GM21529 (cell line): ENCODE measurements around the gene ARSD.
A peak's percentile ranks its signal among the peaks of the same experiment; 100 is the strongest.
"Not testable (repeated sequence)": the region's sequence is repeated elsewhere in the genome, so short reads cannot be mapped to it uniquely, and the experiment has no call there.

ENCODE experiments used
- ATAC-seq: cut with Tn5 transposase; IDR thresholded peaks from one replicate; pipeline ENCODE4 v1.9.1; 2021; ENCODE audit not compliant: unreplicated experiment

ARSD gene, protein sequence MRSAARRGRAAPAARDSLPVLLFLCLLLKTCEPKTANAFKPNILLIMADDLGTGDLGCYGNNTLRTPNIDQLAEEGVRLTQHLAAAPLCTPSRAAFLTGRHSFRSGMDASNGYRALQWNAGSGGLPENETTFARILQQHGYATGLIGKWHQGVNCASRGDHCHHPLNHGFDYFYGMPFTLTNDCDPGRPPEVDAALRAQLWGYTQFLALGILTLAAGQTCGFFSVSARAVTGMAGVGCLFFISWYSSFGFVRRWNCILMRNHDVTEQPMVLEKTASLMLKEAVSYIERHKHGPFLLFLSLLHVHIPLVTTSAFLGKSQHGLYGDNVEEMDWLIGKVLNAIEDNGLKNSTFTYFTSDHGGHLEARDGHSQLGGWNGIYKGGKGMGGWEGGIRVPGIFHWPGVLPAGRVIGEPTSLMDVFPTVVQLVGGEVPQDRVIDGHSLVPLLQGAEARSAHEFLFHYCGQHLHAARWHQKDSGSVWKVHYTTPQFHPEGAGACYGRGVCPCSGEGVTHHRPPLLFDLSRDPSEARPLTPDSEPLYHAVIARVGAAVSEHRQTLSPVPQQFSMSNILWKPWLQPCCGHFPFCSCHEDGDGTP

DNA sequence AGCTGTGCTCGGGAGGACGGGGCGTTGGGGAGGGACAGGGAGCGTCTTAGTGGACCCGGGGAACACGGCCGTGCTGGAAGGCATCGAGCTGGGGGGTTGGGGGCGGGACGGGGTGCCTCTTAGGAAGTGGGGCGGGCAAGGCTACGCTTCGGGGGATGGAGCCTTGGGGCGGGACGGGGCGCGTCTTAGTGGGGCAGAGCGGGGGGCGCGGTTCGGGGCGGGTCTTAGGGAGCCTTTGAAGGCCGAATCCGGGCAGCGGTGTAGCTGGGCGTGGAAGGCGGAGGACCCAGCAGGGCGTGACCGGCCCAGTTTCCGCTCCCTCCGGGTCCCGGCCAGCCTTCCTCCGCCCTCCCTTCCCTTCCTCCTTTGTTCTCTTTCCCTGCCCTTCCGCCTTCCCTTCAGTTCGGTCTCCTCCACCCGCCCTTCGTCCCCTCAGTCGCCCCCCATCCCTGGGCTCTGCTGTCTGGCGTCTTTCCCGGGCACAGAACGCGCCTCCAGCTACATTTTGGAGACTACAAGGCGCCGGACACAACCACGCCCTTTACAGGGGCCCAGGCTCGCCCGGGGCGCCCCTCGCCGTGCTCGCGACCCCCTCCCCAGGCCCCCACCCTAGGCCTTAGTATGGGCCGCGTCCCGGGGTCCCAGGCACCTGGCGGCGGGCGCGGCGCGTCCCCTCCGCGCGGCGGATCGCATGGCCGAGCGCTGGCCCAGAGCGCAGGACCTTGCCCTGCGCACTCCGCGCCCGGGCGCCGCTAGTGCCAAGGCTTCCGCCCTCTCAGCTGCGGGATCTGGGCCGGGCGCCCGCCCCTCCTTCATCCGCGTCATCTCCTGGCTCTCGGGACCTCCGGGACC is at the start of gene ARSD:
Gene ARSD, minus strand, starts transcription at position 757 of the 852 bp plus-strand sequence. Its CDS starts 64 bp downstream, at position 693.
- peak; percentile 84 for ATAC-seq

GRCh38 chrX:2978639-2979038 is 49.5 kb upstream of the ARSD start:
- ATAC-seq: not testable (repeated sequence)

GRCh38 chrX:2974961-2975360 is 45.8 kb upstream of the ARSD start:
- no peak for ATAC-seq

GRCh38 chrX:2972391-2972790 is 43.3 kb upstream of the ARSD start:
- no peak for ATAC-seq

GRCh38 chrX:2969021-2969420 is 39.9 kb upstream of the ARSD start:
- no peak for ATAC-seq

GRCh38 chrX:2967998-2968909 is 39.1 kb upstream of the ARSD start:
- ATAC-seq: no peak

- ATAC-seq: no peak
Measured at GRCh38 chrX:2967584-2967983, 38.4 kb upstream of the ARSD start.

- no peak for ATAC-seq
Measured at GRCh38 chrX:2967012-2967411, 37.9 kb upstream of the ARSD start.

DNA sequence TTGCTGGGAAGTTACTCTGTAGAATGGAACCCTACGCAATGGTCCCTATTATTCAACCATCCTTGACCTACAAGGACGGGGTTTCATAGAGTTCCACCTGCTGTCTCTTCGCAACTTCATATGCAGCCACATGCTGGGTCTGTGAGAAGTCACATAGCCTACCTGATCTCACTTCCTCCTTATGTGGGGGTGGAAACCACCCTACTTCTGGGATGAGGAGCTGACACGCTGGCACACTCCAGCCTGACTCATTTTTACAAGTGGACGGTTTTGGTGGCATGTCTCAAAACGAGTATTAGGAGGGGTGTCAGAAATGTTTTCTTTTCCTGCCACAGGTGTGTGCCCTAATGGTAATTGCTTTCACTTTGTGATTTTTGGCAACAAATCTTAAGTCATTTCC is 36.8 kb upstream of the ARSD start:
- ATAC-seq: no peak

GRCh38 chrX:2963992-2964794 is 35.1 kb upstream of the ARSD start:
- not testable (repeated sequence) for ATAC-seq

- not testable (repeated sequence) for ATAC-seq
Measured at GRCh38 chrX:2963449-2963848, 34.3 kb upstream of the ARSD start.

- ATAC-seq: no peak
Measured at GRCh38 chrX:2962381-2962780, 33.2 kb upstream of the ARSD start.

DNA sequence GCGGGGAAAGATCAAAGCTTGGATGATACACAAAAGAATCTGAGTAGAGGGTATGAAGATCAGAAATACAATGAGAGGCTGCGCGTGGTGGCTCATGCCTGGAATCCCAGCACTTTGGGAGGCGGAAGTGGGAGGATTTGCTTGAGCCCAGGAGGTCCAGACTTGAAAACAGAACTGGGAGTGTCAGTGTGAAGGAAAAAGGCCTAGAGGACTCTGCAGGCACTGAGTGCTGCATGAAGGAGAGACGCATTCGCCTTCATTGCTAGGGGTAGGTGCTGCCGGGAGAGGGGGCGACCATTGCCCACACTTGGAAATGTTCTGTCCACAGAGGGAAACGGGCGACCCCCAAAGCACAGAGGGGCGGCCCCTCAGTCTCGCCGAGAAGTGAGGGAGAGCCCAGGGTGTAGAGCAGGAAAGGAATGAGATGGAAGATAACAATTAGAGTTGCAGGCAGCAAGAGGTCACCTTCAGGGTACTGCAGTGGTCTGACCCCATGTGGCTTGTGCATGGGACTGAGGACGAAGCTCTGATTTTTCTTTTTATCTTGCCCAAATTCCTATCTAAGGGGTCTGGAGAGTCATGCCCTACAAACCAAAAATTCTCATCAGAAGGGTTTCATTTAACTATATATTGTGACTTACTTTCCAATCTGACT is 31.8 kb upstream of the ARSD start:
- ATAC-seq: no peak

DNA sequence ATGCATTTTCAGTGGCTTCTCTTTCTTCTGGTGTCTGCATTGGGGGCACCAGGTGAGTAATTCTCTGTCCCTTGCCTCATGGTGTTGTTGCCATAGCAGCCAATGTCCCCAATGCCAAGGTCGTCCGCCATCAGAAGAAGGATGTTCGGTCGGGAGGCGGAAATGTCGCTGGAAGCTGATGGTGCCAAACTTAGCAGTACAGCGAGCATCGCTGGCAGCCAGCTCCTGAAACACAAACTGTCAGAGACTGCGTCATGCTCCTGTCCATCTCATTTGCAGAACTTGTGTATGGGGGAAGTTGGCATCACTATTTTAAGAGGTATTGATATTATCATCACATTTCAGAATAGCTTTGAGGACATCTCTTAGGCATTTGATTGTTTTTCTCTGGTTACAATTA is 29.1 kb upstream of the ARSD start:
- ATAC-seq: no peak

DNA sequence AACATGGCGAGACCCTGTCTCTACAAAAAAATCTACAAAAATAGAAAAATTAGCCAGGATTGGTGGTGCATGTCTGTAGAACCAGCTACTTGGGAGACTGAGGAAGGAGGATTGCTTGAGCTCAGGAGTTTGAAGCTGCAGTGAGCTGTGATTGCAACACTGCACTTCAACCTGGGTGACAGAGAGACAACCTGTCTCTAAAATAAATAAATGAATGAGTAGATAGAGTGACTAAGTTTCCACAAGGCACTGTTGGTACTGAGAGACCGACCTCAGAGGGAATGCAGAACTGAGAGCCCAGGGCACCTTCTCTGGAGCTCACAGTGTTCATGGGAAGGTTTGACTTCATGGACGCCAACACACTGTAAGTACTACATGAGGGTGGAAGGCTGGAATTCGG is 26.7 kb upstream of the ARSD start:
- ATAC-seq: no peak

- ATAC-seq: no peak
Measured at GRCh38 chrX:2955281-2955680, 26.1 kb upstream of the ARSD start.

- no peak for ATAC-seq
Measured at GRCh38 chrX:2954541-2954940, 25.4 kb upstream of the ARSD start.

GRCh38 chrX:2937942-2938341 is 8.8 kb upstream of the ARSD start:
- ATAC-seq: not testable (repeated sequence)
